HG03457 (cell line): ENCODE results near the gene RMRP.

Experiments
- ATAC-seq: cut with Tn5 transposase; IDR thresholded peaks from one replicate; pipeline ENCODE4 v1.9.1; 2021; ENCODE audit warnings: moderate number of reproducible peaks; ENCODE audit not compliant: unreplicated experiment

The RMRP gene

GRCh38 chr9:35687306-35687705 lies 29.5 kb upstream of the RMRP start:
- ATAC-seq = no peak

DNA sequence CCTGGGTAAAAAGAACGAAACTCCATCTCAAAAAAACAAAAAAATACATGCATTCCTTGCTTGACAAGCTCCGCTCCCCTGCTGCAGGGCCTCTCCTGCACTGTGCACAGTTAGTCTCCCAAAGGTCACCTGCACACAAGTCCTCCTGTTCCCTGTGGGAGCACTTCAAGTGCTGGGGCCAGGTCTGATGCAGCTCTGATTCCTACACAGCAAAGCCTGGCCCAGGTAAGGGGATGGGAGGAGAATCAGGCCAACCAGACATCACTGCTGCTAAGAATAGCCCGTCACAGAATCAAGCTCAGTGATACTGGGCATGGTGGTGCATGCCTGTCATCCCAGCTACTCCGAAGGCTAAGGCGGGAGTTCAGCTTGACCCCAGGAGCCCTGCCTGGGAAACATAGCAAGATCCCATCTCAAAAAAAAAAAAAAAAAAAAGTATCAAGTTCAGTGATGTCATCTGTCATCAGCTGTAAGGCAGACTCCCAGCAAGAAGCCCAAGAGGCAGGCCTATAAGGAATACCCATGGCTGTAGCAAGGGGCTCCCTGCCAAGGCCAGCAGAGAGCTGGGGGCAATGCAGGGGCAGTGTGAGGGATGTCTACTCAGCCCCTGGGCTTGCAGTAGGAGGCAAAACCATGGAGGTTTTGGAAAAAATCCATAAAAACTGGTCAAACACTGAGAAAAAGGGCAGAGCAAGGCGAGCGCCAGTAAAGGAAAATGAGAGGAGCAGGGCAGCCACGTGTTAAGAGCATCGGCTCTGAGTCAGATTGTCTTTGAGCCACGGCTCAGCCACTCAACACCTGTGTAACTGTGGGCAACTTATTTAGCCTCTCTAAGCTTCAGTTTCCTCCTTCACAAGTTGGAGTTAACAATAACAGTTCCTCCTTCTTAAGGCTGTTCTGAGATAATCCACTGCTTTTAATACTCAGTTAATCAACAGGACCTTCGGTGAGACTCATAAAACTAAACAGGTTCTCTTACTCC lies 28.7 kb upstream of the RMRP start:
- no peak for ATAC-seq

- ATAC-seq = no peak
These were observed 27.7 kb upstream of the RMRP start for GRCh38 chr9:35685506-35685905.

- no peak for ATAC-seq
These were observed 27.1 kb upstream of the RMRP start for GRCh38 chr9:35684921-35685320.

DNA sequence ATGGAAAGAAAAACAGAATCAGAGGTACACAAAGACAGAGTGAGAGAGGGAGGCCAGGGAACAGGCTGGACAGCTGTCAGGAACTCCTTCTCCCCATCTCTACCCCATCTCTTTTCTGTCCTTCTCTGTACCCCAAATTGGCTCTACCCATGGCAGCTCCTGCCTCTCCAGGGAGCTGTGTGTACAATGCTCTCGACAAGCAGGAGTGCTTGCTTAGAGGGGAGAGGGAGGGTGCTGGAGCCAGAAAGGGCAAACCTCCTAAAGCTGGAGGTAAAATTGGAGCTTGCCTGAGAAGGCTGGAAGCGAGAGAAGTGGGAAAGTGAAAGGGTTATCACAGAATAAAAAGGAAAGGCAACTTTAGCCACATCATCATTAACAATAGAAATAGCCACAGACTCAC lies 25.5 kb upstream of the RMRP start:
- ATAC-seq = no peak

DNA sequence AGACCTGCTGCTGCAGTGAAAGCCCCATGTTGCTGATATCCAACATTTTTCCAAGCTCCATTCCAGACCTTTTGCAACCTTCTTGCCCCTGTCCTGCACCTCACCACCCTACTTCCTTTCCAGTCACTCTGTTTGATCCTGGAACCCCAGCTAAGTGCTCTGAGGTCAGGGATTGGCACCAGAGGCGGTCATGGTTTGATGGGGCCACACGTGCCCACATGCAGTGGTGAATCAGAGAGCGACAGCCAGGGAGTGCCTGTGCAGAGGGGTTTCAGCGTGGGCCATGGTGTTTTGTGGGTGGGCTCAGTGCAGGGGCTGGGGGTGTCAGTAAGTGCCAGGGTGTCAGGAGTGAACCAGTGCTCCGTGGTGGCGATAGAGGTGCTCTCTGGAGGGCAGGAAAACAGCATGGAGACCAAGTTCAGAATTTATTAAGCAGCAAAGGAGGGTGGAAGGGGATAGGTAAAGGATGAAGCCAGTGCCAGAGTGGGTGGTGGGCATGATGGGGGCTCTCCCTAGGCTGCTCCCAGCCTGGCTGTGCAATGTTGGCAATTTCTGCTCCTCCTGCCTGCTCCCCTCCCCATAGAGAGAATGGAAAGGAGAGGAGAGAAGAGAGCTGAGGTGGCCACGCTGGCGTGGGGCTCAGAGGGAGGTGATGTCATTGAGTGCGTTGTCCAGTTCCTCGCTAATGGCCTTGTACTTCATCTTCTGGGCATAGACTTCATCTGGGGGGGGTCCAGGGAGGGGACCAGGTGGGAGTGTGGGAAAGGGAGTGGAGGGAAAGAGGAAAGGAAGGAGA lies 24.9 kb upstream of the RMRP start:
- ATAC-seq = no peak

DNA sequence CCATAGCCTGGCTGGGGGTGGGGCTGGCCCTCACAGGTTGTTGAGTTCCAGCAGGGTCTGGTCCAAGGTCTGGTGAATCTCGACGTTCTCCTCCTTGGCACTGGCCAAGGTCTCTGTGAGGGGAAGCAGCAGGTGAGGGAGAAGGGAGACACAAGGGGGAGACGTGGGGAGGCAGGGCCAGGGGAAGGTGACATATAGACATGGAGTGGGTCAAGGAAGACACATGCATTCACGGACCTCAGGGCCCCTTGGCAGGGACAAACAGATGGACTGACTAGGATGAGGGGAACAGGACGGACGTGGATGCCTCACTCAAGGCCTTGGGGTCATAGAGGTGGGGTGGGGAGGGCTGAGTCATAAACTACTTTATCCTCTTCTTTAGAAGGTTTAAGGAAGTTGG lies 24.2 kb upstream of the RMRP start:
- ATAC-seq = no peak

DNA sequence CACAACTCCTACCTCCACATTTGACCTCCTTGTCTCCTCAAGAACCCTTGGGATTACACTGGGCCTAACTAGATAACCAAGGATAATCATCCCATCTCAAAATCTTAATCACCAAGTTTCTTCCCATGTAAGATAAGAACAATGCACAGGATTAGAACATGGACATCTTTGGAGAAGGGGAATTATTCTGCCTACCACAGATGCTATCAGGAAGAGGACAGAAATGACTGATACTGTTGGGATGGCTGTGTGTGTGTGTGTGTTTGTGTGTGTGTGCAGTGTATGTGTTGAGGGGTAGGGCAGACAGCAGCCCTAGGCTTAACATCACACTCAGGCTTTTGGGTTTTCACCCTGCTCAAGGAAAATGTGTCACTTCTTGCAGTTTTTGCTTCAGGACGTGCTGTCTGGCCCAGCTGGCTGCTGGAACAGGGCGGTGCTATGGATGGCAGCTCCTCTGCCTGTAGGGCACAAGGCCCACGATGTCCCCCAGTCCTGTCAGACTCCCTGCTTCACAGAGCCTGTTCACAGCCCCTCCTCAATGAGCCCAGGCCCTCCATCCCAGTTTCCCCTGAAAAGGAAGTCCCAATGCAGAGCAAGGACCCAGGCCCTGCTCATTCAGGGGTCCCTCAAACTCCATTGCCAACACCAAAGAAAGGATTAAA lies 23.7 kb upstream of the RMRP start:
- ATAC-seq = no peak

GRCh38 chr9:35680331-35681105 lies 22.7 kb upstream of the RMRP start:
- no peak for ATAC-seq

DNA sequence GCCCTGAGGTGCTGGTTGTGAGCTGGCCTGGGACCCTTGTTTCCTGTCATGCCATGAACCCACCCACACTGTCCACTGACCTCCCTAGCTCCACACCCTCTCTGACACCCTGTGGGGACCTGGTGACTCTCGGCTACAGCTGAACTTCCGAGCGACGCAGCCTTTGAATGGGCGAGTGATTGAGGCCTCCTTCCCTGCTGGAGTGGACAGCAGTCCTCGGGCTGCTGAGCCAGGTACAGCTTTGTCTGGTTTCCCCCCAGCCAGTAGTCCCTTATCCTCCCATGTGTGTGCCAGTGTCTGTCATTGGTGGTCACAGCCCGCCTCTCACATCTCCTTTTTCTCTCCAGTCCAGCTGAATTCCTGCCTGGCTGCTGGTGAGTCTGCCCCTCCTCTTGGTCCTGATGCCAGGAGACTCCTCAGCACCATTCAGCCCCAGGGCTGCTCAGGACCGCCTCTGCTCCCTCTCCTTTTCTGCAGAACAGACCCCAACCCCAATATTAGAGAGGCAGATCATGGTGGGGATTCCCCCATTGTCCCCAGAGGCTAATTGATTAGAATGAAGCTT lies 22.0 kb upstream of the RMRP start:
- no peak for ATAC-seq

DNA sequence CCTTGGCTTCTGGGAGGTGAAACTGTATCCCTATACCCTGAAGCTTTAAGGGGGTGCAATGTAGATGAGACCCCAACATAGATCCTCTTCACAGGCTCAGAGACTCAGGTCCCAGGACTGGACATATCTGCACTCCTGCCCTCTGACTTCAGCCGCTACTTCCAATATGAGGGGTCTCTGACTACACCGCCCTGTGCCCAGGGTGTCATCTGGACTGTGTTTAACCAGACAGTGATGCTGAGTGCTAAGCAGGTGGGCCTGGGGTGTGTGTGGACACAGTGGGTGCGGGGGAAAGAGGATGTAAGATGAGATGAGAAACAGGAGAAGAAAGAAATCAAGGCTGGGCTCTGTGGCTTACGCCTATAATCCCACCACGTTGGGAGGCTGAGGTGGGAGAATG lies 21.3 kb upstream of the RMRP start:
- no peak for ATAC-seq

GRCh38 chr9:35675732-35676392 lies 18.0 kb upstream of the RMRP start:
- no peak for ATAC-seq

DNA sequence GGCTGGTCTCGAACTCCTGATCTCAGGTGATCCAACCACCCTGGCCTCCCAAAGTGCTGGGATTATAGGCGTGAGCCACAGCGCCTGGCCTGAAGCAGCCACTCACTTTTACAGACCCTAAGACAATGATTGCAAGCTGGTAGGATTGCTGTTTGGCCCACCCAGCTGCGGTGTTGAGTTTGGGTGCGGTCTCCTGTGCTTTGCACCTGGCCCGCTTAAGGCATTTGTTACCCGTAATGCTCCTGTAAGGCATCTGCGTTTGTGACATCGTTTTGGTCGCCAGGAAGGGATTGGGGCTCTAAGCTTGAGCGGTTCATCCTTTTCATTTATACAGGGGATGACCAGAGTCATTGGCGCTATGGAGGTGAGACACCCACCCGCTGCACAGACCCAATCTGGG lies 17.4 kb upstream of the RMRP start:
- no peak for ATAC-seq

GRCh38 chr9:35674025-35674361 lies 16.2 kb upstream of the RMRP start:
- no peak for ATAC-seq

DNA sequence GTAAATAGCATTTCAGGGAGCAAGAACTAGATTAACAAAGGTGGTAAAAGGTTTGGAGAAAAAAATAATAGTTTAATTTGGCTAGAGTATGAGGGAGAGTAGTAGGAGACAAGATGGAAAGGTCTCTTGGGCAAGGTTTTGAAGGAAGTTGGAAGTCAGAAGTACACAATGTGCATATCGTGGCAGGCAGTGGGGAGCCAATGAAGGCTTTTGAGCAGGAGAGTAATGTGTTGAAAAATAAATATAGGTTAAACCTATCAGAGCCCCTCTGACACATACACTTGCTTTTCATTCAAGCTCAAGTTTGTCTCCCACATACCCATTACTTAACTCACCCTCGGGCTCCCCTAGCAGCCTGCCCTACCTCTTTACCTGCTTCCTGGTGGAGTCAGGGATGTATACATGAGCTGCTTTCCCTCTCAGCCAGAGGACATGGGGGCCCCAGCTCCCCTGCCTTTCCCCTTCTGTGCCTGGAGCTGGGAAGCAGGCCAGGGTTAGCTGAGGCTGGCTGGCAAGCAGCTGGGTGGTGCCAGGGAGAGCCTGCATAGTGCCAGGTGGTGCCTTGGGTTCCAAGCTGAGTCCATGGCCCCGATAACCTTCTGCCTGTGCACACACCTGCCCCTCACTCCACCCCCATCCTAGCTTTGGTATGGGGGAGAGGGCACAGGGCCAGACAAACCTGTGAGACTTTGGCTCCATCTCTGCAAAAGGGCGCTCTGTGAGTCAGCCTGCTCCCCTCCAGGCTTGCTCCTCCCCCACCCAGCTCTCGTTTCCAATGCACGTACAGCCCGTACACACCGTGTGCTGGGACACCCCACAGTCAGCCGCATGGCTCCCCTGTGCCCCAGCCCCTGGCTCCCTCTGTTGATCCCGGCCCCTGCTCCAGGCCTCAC lies 15.6 kb upstream of the RMRP start, which contains the start of gene CA9:
Gene CA9 (plus strand): TSS at position 797 of the 893 bp plus-strand sequence. CDS start 32 bp downstream, at position 829.
- no peak for ATAC-seq

GRCh38 chr9:35669331-35670145 lies 11.7 kb upstream of the RMRP start:
- ATAC-seq = no peak

- no peak for ATAC-seq
These were observed 10.1 kb upstream of the RMRP start for GRCh38 chr9:35667939-35668338.

DNA sequence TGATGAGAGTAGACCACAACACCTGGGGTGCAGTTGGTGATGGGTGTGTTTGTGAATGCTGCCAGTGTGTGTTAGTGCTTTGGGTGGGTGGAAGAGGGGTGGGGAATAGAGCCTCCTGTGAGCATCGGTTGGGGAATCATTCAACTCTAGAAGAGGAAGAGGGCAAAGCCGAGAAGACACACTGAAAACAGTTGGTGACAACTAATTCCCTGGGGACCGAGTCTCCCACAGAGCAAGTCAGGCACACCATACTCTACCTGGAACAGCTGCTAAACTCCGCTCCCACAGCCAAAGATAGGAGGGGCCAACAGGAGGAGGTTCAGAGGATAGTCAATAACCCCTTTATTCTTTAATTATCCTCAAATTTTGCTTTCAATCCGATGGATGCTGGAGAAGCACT lies 8.7 kb upstream of the RMRP start:
- no peak for ATAC-seq
